GM18951 (cell line): Measurements from ENCODE around the gene SLC35E2B.
"Not testable (repeated sequence)": the region's sequence is repeated elsewhere in the genome, so short reads cannot be mapped to it uniquely, and the experiment has no call there.

ENCODE experiments used
- POLR2A ChIP-seq: IDR thresholded peaks from 4 replicates; pipeline ENCODE4 v1.6.1; 2011; ENCODE audit warnings: mild to moderate bottlenecking; ENCODE audit not compliant: insufficient read length, insufficient read depth; ENCODE audit errors: extremely low read depth
- in situ Hi-C: fragments of 300-500 bp; cut with MboI; formaldehyde crosslinking; loops from one replicate; pipeline ENCODE4 v1.12.0; 2022; ENCODE audit warnings: low sequenced_read_pairs, mixed read lengths, inconsistent platforms; ENCODE audit not compliant: unreplicated experiment

SLC35E2B gene

GRCh38 chr1:1687846-1688245 is 4.7 kb downstream of the SLC35E2B start:
- in situ Hi-C loops, result no loop called here
- TF ChIP-seq POLR2A, result no peak

GRCh38 chr1:1684031-1684681 is 8.4 kb downstream of the SLC35E2B start:
- TF ChIP-seq POLR2A, result no peak
- in situ Hi-C loops, result no loop called here

- in situ Hi-C loops, result no loop called here
- TF ChIP-seq POLR2A, result no peak
Observed at GRCh38 chr1:1683104-1683905, 9.3 kb downstream of the SLC35E2B start.

GRCh38 chr1:1680912-1681273 is 11.7 kb downstream of the SLC35E2B start:
- in situ Hi-C loops, result no loop called here
- TF ChIP-seq POLR2A, result no peak

- in situ Hi-C loops, result no loop called here
- no peak for TF ChIP-seq POLR2A
Observed at GRCh38 chr1:1680031-1680911, 12.3 kb downstream of the SLC35E2B start.

GRCh38 chr1:1678581-1679380 is 13.8 kb downstream of the SLC35E2B start:
- in situ Hi-C loops, result no loop called here
- no peak for TF ChIP-seq POLR2A

GRCh38 chr1:1677718-1678580 is 14.6 kb downstream of the SLC35E2B start:
- peak; percentile 56 for TF ChIP-seq POLR2A
- in situ Hi-C loops, result no loop called here

GRCh38 chr1:1676087-1676486 is 16.5 kb downstream of the SLC35E2B start:
- in situ Hi-C loops, result not testable (repeated sequence)

- in situ Hi-C loops, result not testable (repeated sequence)
Observed at GRCh38 chr1:1675218-1675617, 17.4 kb downstream of the SLC35E2B start.

GRCh38 chr1:1674806-1675205 is 17.8 kb downstream of the SLC35E2B start:
- in situ Hi-C loops, result loop anchor here (5.0 kb wide), 1 partner anchor 62 kb away; no protein-coding TSS in a partner anchor

GRCh38 chr1:1672181-1672965 is 20.2 kb downstream of the SLC35E2B start:
- in situ Hi-C loops, result loop anchor here (5.0 kb wide), 1 partner anchor 65 kb away; no protein-coding TSS in a partner anchor
- TF ChIP-seq POLR2A, result no peak
